KG1 (cell line): ENCODE results near the gene GLUD1.
A peak's percentile ranks its signal among the peaks of the same experiment; 100 is the strongest.
"Not testable (repeated sequence)": the region's sequence is repeated elsewhere in the genome, so short reads cannot be mapped to it uniquely, and the experiment has no call there.

Experiments used
- DNase-seq: peaks from one replicate; lab custom pipeline; 2025; lab: John Stamatoyannopoulos, UW

Gene GLUD1

GRCh38 chr10:87094373-87095235 is at the start of gene GLUD1, which contains the start of gene SHLD2:
TSS of gene GLUD1 (minus strand) at chr10:87094843. CDS start at chr10:87094769, 74 bp downstream.
TSS of gene SHLD2 (plus strand) at chr10:87095206. CDS start at chr10:87151355, 56,149 bp downstream.
- DNase-seq, result peak; percentile 65

GRCh38 chr10:87143109-87143418 is 48.4 kb upstream of the GLUD1 start:
- not testable (repeated sequence) for DNase-seq

- not testable (repeated sequence) for DNase-seq
Observed at GRCh38 chr10:87142230-87143108, 47.8 kb upstream of the GLUD1 start.

GRCh38 chr10:87137478-87137877 is 42.8 kb upstream of the GLUD1 start:
- DNase-seq, result not testable (repeated sequence)

GRCh38 chr10:87134440-87134839 is 39.8 kb upstream of the GLUD1 start:
- DNase-seq, result not testable (repeated sequence)

GRCh38 chr10:87133936-87134335 is 39.3 kb upstream of the GLUD1 start:
- not testable (repeated sequence) for DNase-seq

GRCh38 chr10:87132176-87132575 is 37.5 kb upstream of the GLUD1 start:
- not testable (repeated sequence) for DNase-seq

- DNase-seq, result not testable (repeated sequence)
Observed at GRCh38 chr10:87127607-87128156, 33.0 kb upstream of the GLUD1 start.

- not testable (repeated sequence) for DNase-seq
Observed at GRCh38 chr10:87127048-87127447, 32.4 kb upstream of the GLUD1 start.

- not testable (repeated sequence) for DNase-seq
Observed at GRCh38 chr10:87123351-87123750, 28.7 kb upstream of the GLUD1 start.

GRCh38 chr10:87119029-87119428 is 24.4 kb upstream of the GLUD1 start:
- DNase-seq, result not testable (repeated sequence)

- not testable (repeated sequence) for DNase-seq
Observed at GRCh38 chr10:87118122-87118521, 23.5 kb upstream of the GLUD1 start.

- DNase-seq, result no peak
Observed at GRCh38 chr10:87105446-87106124, 10.9 kb upstream of the GLUD1 start.

- not testable (repeated sequence) for DNase-seq
Observed at GRCh38 chr10:87104727-87105126, 10.1 kb upstream of the GLUD1 start.

- DNase-seq, result no peak
Observed at GRCh38 chr10:87101996-87102395, 7.4 kb upstream of the GLUD1 start.

- DNase-seq, result peak; percentile 69
Observed at GRCh38 chr10:87095236-87095945, 748 bp upstream of the GLUD1 start.

GRCh38 chr10:87093632-87094372 is 841 bp downstream of the GLUD1 start:
- no peak for DNase-seq

- DNase-seq, result no peak
Observed at GRCh38 chr10:87092861-87093631, 1.6 kb downstream of the GLUD1 start.

GRCh38 chr10:87092376-87092860 is 2.2 kb downstream of the GLUD1 start:
- DNase-seq, result no peak
